ENCODE data around the gene RNF148. TPM values are rescaled to one million over a fixed set of nuclear protein-coding genes. Genes with fewer than 3 reads are reported as not detected.

Gene RNF148
- total RNA-seq, 1 donor from 2014 or later: 0.48 TPM

Other genes starting within 250 kb of the RNF148 start
- 1.4 TPM for gene RNF133, start 3.8 kb downstream of the RNF148 start, total RNA-seq (ENCODE audit: insufficient read depth, low replicate concordance)
- 12.0 TPM for gene CADPS2, start 183.5 kb upstream of the RNF148 start, total RNA-seq (ENCODE audit: insufficient read depth, low replicate concordance)

Measured in umbilical cord (tissue), 1 donor.